Activated naive CD4-positive, alpha-beta T cell treated with anti-CD3 and anti-CD28 coated beads for 36 hours (primary cell): ENCODE measurements around the gene KANSL1. TPM values are rescaled to one million over a fixed set of nuclear protein-coding genes. Genes with fewer than 3 reads are reported as not detected.
"Not testable (repeated sequence)": the region's sequence is repeated elsewhere in the genome, so short reads cannot be mapped to it uniquely, and the experiment has no call there.

Experiments
- CTCF ChIA-PET: fragments of 350-600 bp; sonication (Branson Sonifier 250); formaldehyde crosslinking; loops from one replicate; lab custom pipeline; 2021; ENCODE audit warnings: antibody characterized with exemption; lab: Charles Lee
- DNase-seq: peaks from one replicate; pipeline ENCODE4 v3.0.0-alpha.2; 2020
- H3K27ac Mint-ChIP-seq: one replicate; pipeline ENCODE4 v1.8.0; 2021; ENCODE audit warnings: mild to moderate bottlenecking, mixed read lengths
- H3K27me3 Mint-ChIP-seq: one replicate; pipeline ENCODE4 v1.8.0; 2021; ENCODE audit warnings: low read depth, mixed read lengths
- H3K36me3 Mint-ChIP-seq: one replicate; pipeline ENCODE4 v1.8.0; 2021; ENCODE audit warnings: low read depth, mixed read lengths
- H3K4me1 Mint-ChIP-seq: one replicate; pipeline ENCODE4 v1.8.0; 2021; ENCODE audit warnings: low read depth, mixed read lengths
- H3K4me3 Mint-ChIP-seq: one replicate; pipeline ENCODE4 v1.8.0; 2021; ENCODE audit warnings: mild to moderate bottlenecking, moderate library complexity, mixed read lengths
- H3K9me3 Mint-ChIP-seq: one replicate; pipeline ENCODE4 v1.8.0; 2021; ENCODE audit warnings: mixed read lengths
- intact Hi-C: fragments of 100-400 bp; cut with micrococcal nuclease; formaldehyde crosslinking; loops from one replicate; pipeline ENCODE4 v1.15.1; 2023
- total RNA-seq, 2 experiments: library from RNA; stranded (reverse); gene quantifications; one replicate each; pipeline ENCODE4 v1.2.3, GENCODE V29; 2021

KANSL1 gene
- total RNA-seq, 2 experiments from 2014 or later, result 64.3 to 64.5 TPM

GRCh38 chr17:46191322-46192188 is 1.7 kb downstream of the KANSL1 start:
- CTCF ChIA-PET, result interaction anchor here (0.8 to 3.7 kb wide), 4 partner anchors 12 to 139 kb away, joined by 3 to 27 read pairs (median 6); no protein-coding TSS in a partner anchor
- H3K4me1 Mint-ChIP-seq, result peaks cover 61% of the 10 kb centered on the region
- intact Hi-C loops, result loop anchor here (2.0 to 5.0 kb wide), 4 partner anchors 15 to 879 kb away; partner anchors contain the start of gene GOSR2
- H3K36me3 Mint-ChIP-seq, result peaks cover 9% of the 10 kb centered on the region
- peak overlapping the region; percentile 82 for H3K4me3 Mint-ChIP-seq
- H3K27ac Mint-ChIP-seq, result peak overlapping the region; percentile 95
- H3K9me3 Mint-ChIP-seq, result no peaks in the 10 kb centered on the region
- peak; percentile 54 for DNase-seq
- no peaks in the 10 kb centered on the region for H3K27me3 Mint-ChIP-seq

- Mint-ChIP-seq H3K36me3 (peaks cover 9% of the 10 kb centered on the region), H3K4me1 (peaks cover 61% of the 10 kb centered on the region), H3K27me3 (no peaks in the 10 kb centered on the region), H3K9me3 (no peaks in the 10 kb centered on the region), H3K27ac (peak overlapping the region; percentile 81), H3K4me3 (peak overlapping the region; percentile 70)
- intact Hi-C loops, result loop anchor here (2.0 to 5.0 kb wide), 3 partner anchors 14 to 878 kb away; no protein-coding TSS in a partner anchor
- DNase-seq, result no peak
- CTCF ChIA-PET, result no interaction called here
These were observed 2.5 kb downstream of the KANSL1 start for GRCh38 chr17:46190763-46191162.

DNA sequence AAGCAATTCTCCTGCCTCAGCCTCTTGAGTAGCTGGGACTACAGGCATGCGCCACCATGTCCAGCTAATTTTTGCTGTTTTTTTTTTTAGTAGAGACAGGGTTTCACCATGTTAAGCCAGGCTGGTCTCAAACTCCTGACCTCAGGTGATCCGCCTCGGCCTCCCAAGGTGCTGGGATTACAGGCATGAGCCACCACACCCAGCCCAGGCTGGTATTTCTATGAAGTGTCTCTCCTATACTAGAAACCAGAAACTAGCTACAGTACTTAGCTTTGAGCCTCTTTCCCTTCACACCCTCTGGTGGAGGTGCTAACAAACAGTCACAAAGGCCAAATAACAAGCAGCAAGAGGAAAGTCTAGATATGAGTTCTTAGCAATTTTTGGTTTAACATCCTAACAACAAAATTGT is 6.4 kb downstream of the KANSL1 start:
- not testable (repeated sequence) for H3K9me3 Mint-ChIP-seq, H3K36me3 Mint-ChIP-seq, H3K27me3 Mint-ChIP-seq, H3K4me3 Mint-ChIP-seq
- Mint-ChIP-seq H3K27ac (peak overlapping the region; percentile 55), H3K4me1 (peaks cover 88% of the 10 kb centered on the region)
- CTCF ChIA-PET, result interaction anchor here (0.6 to 3.6 kb wide), 27 partner anchors 8 to 185 kb away, joined by 3 to 31 read pairs (median 4); no protein-coding TSS in a partner anchor
- peak; percentile 66 for DNase-seq
- intact Hi-C loops, result loop anchor here (1.0 kb wide), 3 partner anchors 8 to 143 kb away; no protein-coding TSS in a partner anchor

DNA sequence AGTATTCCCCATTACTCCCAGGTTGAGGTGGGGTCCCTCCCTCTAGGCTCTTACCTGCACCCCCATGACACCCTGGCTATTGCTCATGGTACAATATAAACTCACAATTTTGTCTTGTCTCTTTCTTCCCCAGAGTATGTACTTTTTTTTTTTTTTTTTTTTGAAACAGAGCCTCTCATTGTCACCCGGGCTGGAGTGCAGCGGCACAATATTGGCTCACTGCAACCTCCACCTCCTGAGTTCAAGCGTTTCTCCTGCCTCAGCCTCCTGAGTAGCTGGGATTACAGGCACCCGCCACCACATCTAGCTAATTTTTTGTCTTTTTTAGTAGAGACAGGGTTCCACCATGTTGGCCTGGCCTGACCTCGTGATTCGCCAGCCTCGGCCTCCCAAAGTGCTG is 8.5 kb downstream of the KANSL1 start:
- intact Hi-C loops, result no loop called here
- CTCF ChIA-PET, result interaction anchor here (0.6 to 1.4 kb wide), 4 partner anchors 9 to 140 kb away, joined by 3 to 8 read pairs (median 4); partner anchors contain the start of gene KANSL1
- H3K4me3 Mint-ChIP-seq, result no peak overlapping the region
- no peaks in the 10 kb centered on the region for H3K9me3 Mint-ChIP-seq
- peaks cover 94% of the 10 kb centered on the region for H3K4me1 Mint-ChIP-seq
- no peak for DNase-seq
- no peak overlapping the region for H3K27ac Mint-ChIP-seq
- H3K27me3 Mint-ChIP-seq, result no peaks in the 10 kb centered on the region
- peaks cover 7% of the 10 kb centered on the region for H3K36me3 Mint-ChIP-seq

DNA sequence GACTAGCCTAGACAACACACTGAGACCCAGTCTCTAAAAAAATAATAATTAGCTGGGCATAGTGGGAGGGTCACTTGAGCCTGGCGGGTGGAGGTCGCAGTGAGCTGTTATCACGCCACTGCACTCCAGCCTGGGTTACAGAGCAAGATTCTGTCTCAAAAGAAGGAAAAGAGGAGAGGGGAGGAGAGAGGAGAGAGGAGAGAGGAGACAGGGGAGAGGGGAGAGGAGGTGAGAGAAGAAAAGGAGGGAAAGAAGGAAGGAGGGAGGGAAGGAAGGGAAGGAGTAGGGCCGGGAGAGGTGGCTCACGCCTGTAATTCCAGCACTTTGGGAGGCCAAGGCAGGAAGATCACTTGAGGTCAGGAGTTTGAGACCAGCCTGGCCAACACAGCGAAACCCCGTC is 9.8 kb downstream of the KANSL1 start:
- H3K4me3 Mint-ChIP-seq, H3K36me3 Mint-ChIP-seq, H3K27me3 Mint-ChIP-seq, intact Hi-C loops, H3K9me3 Mint-ChIP-seq, DNase-seq: not testable (repeated sequence)
- CTCF ChIA-PET, result interaction anchor here (1.0 to 1.6 kb wide), 5 partner anchors 10 to 143 kb away, joined by 3 to 8 read pairs (median 4); partner anchors contain the start of gene KANSL1
- H3K4me1 Mint-ChIP-seq, result peaks cover 94% of the 10 kb centered on the region
- peak overlapping the region; percentile 14 for H3K27ac Mint-ChIP-seq

- peaks cover 94% of the 10 kb centered on the region for H3K4me1 Mint-ChIP-seq
- CTCF ChIA-PET, result interaction anchor here (1.0 to 1.6 kb wide), 3 partner anchors 10 to 140 kb away, joined by 4 to 8 read pairs (median 6); partner anchors contain the start of gene KANSL1
- peak; percentile 56 for DNase-seq
- intact Hi-C loops, result no loop called here
- no peaks in the 10 kb centered on the region for H3K9me3 Mint-ChIP-seq
- H3K27me3 Mint-ChIP-seq, result no peaks in the 10 kb centered on the region
- peaks cover 9% of the 10 kb centered on the region for H3K36me3 Mint-ChIP-seq
- no peak overlapping the region for H3K4me3 Mint-ChIP-seq
- H3K27ac Mint-ChIP-seq, result peak overlapping the region; percentile 9
These were observed 10.3 kb downstream of the KANSL1 start for GRCh38 chr17:46182961-46183360.

DNA sequence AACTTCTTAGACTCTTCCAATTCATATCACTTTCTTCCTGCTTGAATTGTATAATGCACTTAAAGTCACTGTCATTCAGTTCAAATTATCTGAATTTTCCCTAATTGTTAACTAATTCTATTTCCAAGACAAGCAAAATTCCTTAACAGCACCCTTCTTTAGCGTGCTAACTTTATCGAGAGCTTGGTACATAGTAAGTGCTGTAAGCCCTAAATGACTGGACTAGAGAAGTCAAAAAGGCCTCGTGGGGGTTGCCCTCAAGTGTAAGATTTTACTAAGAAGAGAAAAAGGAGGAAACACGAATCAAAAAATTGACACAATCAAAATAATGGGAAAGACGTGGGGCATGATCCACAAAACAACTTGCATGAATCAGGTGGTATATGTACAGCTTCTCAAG is 11.3 kb downstream of the KANSL1 start:
- DNase-seq, result no peak
- CTCF ChIA-PET, result interaction anchor here (1.3 to 1.6 kb wide), 2 partner anchors 11 to 138 kb away, joined by 4 to 6 read pairs; partner anchors contain the start of gene KANSL1
- intact Hi-C loops, result no loop called here
- H3K9me3 Mint-ChIP-seq, result no peaks in the 10 kb centered on the region
- no peak overlapping the region for H3K4me3 Mint-ChIP-seq
- H3K36me3 Mint-ChIP-seq, result peaks cover 9% of the 10 kb centered on the region
- no peak overlapping the region for H3K27ac Mint-ChIP-seq
- H3K27me3 Mint-ChIP-seq, result no peaks in the 10 kb centered on the region
- peaks cover 93% of the 10 kb centered on the region for H3K4me1 Mint-ChIP-seq

DNA sequence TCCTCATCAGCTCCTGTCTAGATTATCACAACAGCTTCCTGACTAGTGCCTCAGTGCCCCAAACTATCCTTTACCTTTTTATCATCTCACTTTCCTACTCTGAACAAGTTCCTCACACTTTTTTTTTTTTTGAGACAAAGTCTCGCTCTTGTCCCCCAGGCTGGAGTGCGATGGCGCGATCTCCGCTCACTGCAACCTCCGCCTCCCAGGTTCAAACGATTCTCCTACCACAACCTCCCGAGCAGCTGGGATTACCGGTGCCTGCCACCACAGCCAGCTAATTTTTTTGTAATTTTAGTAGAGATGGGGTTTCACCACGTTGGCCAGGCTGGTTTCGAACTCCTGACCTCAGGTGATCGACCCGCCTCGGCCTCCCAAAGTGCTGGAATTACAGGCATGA is 11.9 kb downstream of the KANSL1 start:
- H3K4me3 Mint-ChIP-seq, H3K27me3 Mint-ChIP-seq, intact Hi-C loops, H3K36me3 Mint-ChIP-seq, DNase-seq, H3K9me3 Mint-ChIP-seq, H3K27ac Mint-ChIP-seq: not testable (repeated sequence)
- CTCF ChIA-PET, result interaction anchor here (1.1 to 4.1 kb wide), 5 partner anchors 12 to 236 kb away, joined by 3 to 27 read pairs (median 4); partner anchors contain the start of gene KANSL1
- H3K4me1 Mint-ChIP-seq, result peaks cover 93% of the 10 kb centered on the region

DNA sequence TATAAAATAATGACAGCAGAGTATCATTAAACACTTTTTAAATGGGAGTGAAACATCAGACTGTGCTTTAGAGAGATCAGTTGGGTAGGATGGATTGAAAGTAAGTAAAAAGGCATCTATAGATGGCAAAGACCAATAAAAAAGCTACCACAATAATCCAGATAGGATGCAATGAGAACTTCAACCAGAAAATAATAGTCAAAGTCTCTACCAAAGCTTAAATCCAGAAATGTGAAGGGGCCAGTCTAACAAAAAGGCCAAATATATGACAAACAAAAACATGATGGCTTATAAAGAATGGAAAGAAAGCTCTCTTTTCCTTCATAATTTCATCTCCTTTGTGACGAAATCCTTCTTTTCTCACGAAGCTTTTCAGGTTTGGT is 12.3 kb downstream of the KANSL1 start:
- intact Hi-C loops, result no loop called here
- no peak for DNase-seq
- H3K4me1 Mint-ChIP-seq, result peaks cover 94% of the 10 kb centered on the region
- H3K36me3 Mint-ChIP-seq, result peaks cover 9% of the 10 kb centered on the region
- no peak overlapping the region for H3K27ac Mint-ChIP-seq
- no peaks in the 10 kb centered on the region for H3K9me3 Mint-ChIP-seq
- CTCF ChIA-PET, result interaction anchor here (0.7 to 4.1 kb wide), 7 partner anchors 12 to 235 kb away, joined by 3 to 27 read pairs (median 4); partner anchors contain the start of gene KANSL1
- no peaks in the 10 kb centered on the region for H3K27me3 Mint-ChIP-seq
- H3K4me3 Mint-ChIP-seq, result no peak overlapping the region

DNA sequence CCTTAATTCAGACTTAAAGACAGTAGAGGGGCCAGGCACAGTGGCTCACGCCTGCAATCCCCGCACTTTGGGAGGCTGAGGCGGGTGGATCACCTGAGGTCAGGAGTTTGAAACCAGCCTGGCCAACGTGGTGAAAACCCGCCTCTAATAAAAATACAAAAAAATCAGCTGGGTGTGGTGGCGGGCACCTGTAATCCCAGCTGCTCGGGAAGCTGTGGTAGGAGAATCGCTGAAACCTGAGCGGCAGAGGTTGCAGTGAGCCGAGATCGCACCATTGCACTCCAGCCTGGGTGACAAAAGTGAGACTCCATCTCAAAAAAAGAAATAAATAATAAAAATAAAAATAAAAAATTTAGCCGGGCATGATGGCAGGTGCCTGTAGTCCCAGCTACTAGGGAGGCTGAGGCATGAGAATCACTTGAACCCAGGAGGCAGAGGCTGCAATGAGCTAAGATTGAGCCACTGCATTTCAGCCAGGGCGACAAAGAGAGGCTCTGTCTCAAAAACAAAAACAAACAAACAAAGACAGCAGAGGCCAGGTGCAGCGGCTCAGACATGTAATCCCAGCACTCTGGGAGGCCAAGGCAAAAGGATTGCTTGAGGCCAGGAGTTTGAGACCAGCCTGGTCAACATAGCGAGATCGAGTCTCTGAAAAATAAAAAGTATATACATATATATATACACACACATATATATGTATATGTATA is 12.9 kb downstream of the KANSL1 start:
- H3K9me3 Mint-ChIP-seq, intact Hi-C loops, H3K27me3 Mint-ChIP-seq, H3K27ac Mint-ChIP-seq, DNase-seq, H3K36me3 Mint-ChIP-seq, H3K4me3 Mint-ChIP-seq: not testable (repeated sequence)
- CTCF ChIA-PET, result interaction anchor here (0.6 to 4.1 kb wide), 10 partner anchors 13 to 235 kb away, joined by 3 to 27 read pairs (median 4); partner anchors contain the start of gene KANSL1
- peaks cover 93% of the 10 kb centered on the region for H3K4me1 Mint-ChIP-seq

- no peaks in the 10 kb centered on the region for H3K9me3 Mint-ChIP-seq
- DNase-seq, result no peak
- CTCF ChIA-PET, result interaction anchor here (0.8 to 4.1 kb wide), 6 partner anchors 7 to 34 kb away, joined by 3 to 27 read pairs (median 10); partner anchors contain the start of gene KANSL1
- peaks cover 9% of the 10 kb centered on the region for H3K36me3 Mint-ChIP-seq
- peak overlapping the region; percentile 42 for H3K4me3 Mint-ChIP-seq
- H3K4me1 Mint-ChIP-seq, result peaks cover 91% of the 10 kb centered on the region
- H3K27ac Mint-ChIP-seq, result peak overlapping the region; percentile 77
- no peaks in the 10 kb centered on the region for H3K27me3 Mint-ChIP-seq
- intact Hi-C loops, result loop anchor here (1.0 kb wide), 2 partner anchors 8 to 23 kb away; no protein-coding TSS in a partner anchor
These were observed 13.7 kb downstream of the KANSL1 start for GRCh38 chr17:46179375-46179999.
